Measurements from ENCODE around the gene TBC1D1.

GRCh38 chr4:37999965-38000364, 109.1 kb downstream of the TBC1D1 start:
- TF ChIP-seq CTCF (IDR thresholded peaks at IDR 0.05; ENCODE audit: low read depth, low read length, poor library complexity, severe bottlenecking) (no peak), EZH2phosphoT487 (IDR thresholded peaks at IDR 0.05; ENCODE audit: borderline replicate concordance, low read length) (no peak)

Measured in DOHH2 (cell line).